PFSK-1 (cell line): ENCODE results near the gene ADAMTS4.

Source experiments
- SIN3A ChIP-seq: IDR thresholded peaks from 2 replicates; pipeline ENCODE4 v1.6.1; 2012; ENCODE audit warnings: mild to moderate bottlenecking, low read length, moderate library complexity, borderline replicate concordance; ENCODE audit not compliant: insufficient read depth
- TAF1 ChIP-seq: IDR thresholded peaks from 2 replicates; pipeline ENCODE4 v1.6.1; 2012; ENCODE audit warnings: low read length, control low read depth, borderline replicate concordance; ENCODE audit not compliant: insufficient read depth
- TF ChIP-seq, protein P1 (sequence below), 2 experiments: IDR thresholded peaks; 2 replicates each; pipeline versions ENCODE4 v1.6.1 to v1.8.0; 2011 to 2012; ENCODE audit warnings: low read depth in 2 of 2, low read length in 2 of 2, control low read depth in 1 of 2, inconsistent platforms in 1 of 2, mild to moderate bottlenecking in 1 of 2, moderate library complexity in 1 of 2; ENCODE audit not compliant: insufficient read depth in 1 of 2

DNA sequence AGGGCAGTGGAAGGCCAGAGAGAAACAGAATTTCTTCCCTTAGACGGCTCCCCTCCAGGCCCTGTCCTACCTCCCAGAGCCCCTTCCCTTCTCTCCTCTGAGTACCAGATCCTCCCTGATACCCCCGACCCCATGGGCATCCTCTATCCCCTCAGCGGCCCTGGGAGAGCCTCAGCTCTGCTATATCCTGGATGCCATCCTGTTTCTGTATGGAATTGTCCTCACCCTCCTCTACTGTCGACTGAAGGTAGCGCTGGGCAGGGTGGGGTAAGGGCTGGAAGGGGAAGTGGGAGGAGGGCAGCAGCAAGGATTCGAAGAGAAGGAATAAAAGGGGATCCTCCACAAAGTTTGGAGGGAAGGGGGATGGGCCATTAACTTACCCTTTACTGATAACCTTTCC is 19.0 kb upstream of the ADAMTS4 start:
- no peak for TF ChIP-seq SIN3A
- TF ChIP-seq TAF1: no peak
- TF ChIP-seq, protein P1, sequence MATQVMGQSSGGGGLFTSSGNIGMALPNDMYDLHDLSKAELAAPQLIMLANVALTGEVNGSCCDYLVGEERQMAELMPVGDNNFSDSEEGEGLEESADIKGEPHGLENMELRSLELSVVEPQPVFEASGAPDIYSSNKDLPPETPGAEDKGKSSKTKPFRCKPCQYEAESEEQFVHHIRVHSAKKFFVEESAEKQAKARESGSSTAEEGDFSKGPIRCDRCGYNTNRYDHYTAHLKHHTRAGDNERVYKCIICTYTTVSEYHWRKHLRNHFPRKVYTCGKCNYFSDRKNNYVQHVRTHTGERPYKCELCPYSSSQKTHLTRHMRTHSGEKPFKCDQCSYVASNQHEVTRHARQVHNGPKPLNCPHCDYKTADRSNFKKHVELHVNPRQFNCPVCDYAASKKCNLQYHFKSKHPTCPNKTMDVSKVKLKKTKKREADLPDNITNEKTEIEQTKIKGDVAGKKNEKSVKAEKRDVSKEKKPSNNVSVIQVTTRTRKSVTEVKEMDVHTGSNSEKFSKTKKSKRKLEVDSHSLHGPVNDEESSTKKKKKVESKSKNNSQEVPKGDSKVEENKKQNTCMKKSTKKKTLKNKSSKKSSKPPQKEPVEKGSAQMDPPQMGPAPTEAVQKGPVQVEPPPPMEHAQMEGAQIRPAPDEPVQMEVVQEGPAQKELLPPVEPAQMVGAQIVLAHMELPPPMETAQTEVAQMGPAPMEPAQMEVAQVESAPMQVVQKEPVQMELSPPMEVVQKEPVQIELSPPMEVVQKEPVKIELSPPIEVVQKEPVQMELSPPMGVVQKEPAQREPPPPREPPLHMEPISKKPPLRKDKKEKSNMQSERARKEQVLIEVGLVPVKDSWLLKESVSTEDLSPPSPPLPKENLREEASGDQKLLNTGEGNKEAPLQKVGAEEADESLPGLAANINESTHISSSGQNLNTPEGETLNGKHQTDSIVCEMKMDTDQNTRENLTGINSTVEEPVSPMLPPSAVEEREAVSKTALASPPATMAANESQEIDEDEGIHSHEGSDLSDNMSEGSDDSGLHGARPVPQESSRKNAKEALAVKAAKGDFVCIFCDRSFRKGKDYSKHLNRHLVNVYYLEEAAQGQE (IDR thresholded peaks at IDR 0.05; ENCODE audit: insufficient read depth in 1 of 2, low read depth in 2 of 2, low read length in 2 of 2): no peak
